Adrenal gland (tissue), 12 donors: ENCODE results near the gene LETMD1. TPM values are rescaled to one million over a fixed set of nuclear protein-coding genes. Genes with fewer than 3 reads are reported as not detected.

Experiments
- DNase-seq, 7 donors: peaks; one replicate each; pipeline ENCODE4 v3.0.0-alpha.2; 2019 to 2020
- H3K27ac ChIP-seq, 5 donors: fragments of 200-600 bp; sonication (generic) in 4 of 5; 1 replicate in 3 of 5; 2 replicates in 2 of 5; pipeline versions ENCODE4 v1.5.1 to v1.8.0; 2016 to 2020; ENCODE audit warnings: mild to moderate bottlenecking in 1 of 5
- H3K27me3 ChIP-seq: fragments of 200-600 bp; 2 replicates; pipeline ENCODE4 v1.8.0; 2021
- H3K36me3 ChIP-seq, 2 donors: fragments of 200-600 bp; replicated peaks in 1 of 2; 1 replicate in 1 of 2; 2 replicates in 1 of 2; pipeline versions ENCODE4 v1.5.1 to v1.8.0; 2018 to 2022
- H3K4me1 ChIP-seq, 2 donors: fragments of 200-600 bp; replicated peaks in 1 of 2; 1 replicate in 1 of 2; 2 replicates in 1 of 2; pipeline versions ENCODE4 v1.5.1 to v1.8.0; 2018 to 2021
- H3K4me3 ChIP-seq, 4 donors: fragments of 200-600 bp; sonication (generic) in 3 of 4; one replicate each; pipeline ENCODE4 v1.5.1; 2016 to 2018
- H3K9me3 ChIP-seq, 3 donors: fragments of 200-600 bp; sonication (generic) in 1 of 3; replicated peaks in 1 of 3; 1 replicate in 2 of 3; 2 replicates in 1 of 3; pipeline versions ENCODE4 v1.5.1 to v1.8.0; 2016 to 2021
- POLR2A ChIP-seq, 2 donors: fragments of 450-650 bp; IDR thresholded peaks; one replicate each; pipeline ENCODE4 v1.6.1; 2017; ENCODE audit warnings: antibody characterized with exemption in 2 of 2, mild to moderate bottlenecking in 2 of 2, moderate library complexity in 1 of 2
- WGBS, 4 donors: extraction: QIAGEN DNeasy Blood & Tissue Kit in 2 of 4; methylation state at CpG; one replicate each; pipeline versions ENCODE4 v1.1.5 to v1.1.7; 2013 to 2017; 5-methylcytosine and 5-hydroxymethylcytosine counted together
- intact Hi-C, 2 donors: fragments of 100-400 bp; cut with DNase I; formaldehyde crosslinking; loops; one replicate each; pipeline versions ENCODE4 v1.14.1 to v1.15.0; 2022 to 2023
- polyA plus RNA-seq, 3 donors: library from polyadenylated mRNA; stranded (reverse); fragments of 200-250 nt in 2 of 3; fragments of 350-450 nt in 1 of 3; fragmentation: Illumina TruSeq in 1 of 3; extraction: RNeasy Lipid Tissue Mini Kit (QIAGEN cat#74804) in 1 of 3; gene quantifications; one replicate each; pipeline ENCODE4 v1.2.3, GENCODE V29; 2013 to 2014
- total RNA-seq, 9 donors: library from RNA; depleted of rRNA in 4 of 9; stranded (reverse); fragments of >200 nt in 4 of 9; fragments of 120-200 nt in 1 of 9; fragmentation: NEBNext Ultra II Directional in 1 of 9; extraction: Animal tissue kit (Norgen Biotek cat#: 25700) in 1 of 9; gene quantifications; one replicate each; pipeline versions ENCODE4 v1.1.0 to v1.2.4, GENCODE V29; 2013 to 2023
- TF ChIP-seq, protein P1 (sequence below), 6 experiments: fragments of 450-650 bp in 4 of 6; fragments of 200-600 bp in 2 of 6; sonication (generic) in 1 of 6; IDR thresholded peaks; 1 replicate in 5 of 6; 2 replicates in 1 of 6; pipeline versions ENCODE4 v1.5.1 to v1.8.0; 2016 to 2021; ENCODE audit warnings: antibody characterized with exemption in 6 of 6, mild to moderate bottlenecking in 2 of 6, moderate library complexity in 1 of 6
- donor health status: healthy with polysubstance abuse.
- donor health status: Bipolar disorder and iron deficiency.
- donor health status: DM: yes; HTN: yes; CAD: no.
- donor health status: DM: no; HTN: no; CAD: no.
- donor health status: DM: no; HTN: no; CAD: no.
- donor health status: DM: yes; HTN: yes; CAD: no.

Gene LETMD1
- total and polyA plus RNA-seq, 12 donors: 37.7 to 122 (median 73.2) TPM

GRCh38 chr12:51028813-51029150 is 19.3 kb upstream of the LETMD1 start:
- no peak overlapping the region for H3K4me3 ChIP-seq
- H3K36me3 ChIP-seq: no peaks in the 10 kb centered on the region
- intact Hi-C loops: no loop called here
- H3K27ac ChIP-seq: no peak overlapping the region
- no peak for DNase-seq
- H3K4me1 ChIP-seq: peaks cover 5% of the 10 kb centered on the region in 2 donors
- no peak for TF ChIP-seq POLR2A (IDR thresholded peaks at IDR 0.05)
- TF ChIP-seq, protein P1, sequence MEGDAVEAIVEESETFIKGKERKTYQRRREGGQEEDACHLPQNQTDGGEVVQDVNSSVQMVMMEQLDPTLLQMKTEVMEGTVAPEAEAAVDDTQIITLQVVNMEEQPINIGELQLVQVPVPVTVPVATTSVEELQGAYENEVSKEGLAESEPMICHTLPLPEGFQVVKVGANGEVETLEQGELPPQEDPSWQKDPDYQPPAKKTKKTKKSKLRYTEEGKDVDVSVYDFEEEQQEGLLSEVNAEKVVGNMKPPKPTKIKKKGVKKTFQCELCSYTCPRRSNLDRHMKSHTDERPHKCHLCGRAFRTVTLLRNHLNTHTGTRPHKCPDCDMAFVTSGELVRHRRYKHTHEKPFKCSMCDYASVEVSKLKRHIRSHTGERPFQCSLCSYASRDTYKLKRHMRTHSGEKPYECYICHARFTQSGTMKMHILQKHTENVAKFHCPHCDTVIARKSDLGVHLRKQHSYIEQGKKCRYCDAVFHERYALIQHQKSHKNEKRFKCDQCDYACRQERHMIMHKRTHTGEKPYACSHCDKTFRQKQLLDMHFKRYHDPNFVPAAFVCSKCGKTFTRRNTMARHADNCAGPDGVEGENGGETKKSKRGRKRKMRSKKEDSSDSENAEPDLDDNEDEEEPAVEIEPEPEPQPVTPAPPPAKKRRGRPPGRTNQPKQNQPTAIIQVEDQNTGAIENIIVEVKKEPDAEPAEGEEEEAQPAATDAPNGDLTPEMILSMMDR (IDR thresholded peaks at IDR 0.05): no peak
- WGBS, 4 donors: 54 to 75% (median 64%) methylated on average over 5 of the region's 5 CpGs
- no peaks in the 10 kb centered on the region for H3K27me3 ChIP-seq
- no peaks in the 10 kb centered on the region for H3K9me3 ChIP-seq

DNA sequence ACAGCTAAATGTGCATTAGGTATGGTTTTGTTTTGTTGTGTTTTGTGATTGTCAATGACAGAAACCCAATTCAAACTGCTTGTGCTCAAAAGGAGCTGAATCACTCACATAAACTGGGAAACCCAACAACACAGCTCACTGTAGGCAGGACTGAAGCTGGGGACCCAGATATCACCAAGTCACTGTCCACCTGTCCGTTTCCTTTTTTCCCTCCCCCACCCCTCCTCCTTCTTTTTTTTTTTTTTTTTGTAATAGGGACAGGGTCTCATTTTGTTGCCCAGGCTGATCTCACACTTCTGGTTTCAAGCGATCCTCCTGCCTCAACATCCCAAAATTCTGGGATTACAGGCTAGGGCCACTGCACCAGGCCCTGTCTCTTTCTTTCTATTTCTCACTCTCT is 15.1 kb upstream of the LETMD1 start:
- H3K36me3 ChIP-seq: no peaks in the 10 kb centered on the region
- TF ChIP-seq POLR2A (IDR thresholded peaks at IDR 0.05): no peak
- TF ChIP-seq, protein P1 (IDR thresholded peaks at IDR 0.05): no peak
- no peak overlapping the region for H3K4me3 ChIP-seq
- no peaks in the 10 kb centered on the region for H3K4me1 ChIP-seq
- no peaks in the 10 kb centered on the region for H3K27me3 ChIP-seq
- 68 to 90% (median 76%) methylated on average over 2 of the region's 2 CpGs for WGBS, 4 donors
- DNase-seq: no peak
- H3K27ac ChIP-seq: no peak overlapping the region
- no peaks in the 10 kb centered on the region for H3K9me3 ChIP-seq
- intact Hi-C loops: no loop called here

DNA sequence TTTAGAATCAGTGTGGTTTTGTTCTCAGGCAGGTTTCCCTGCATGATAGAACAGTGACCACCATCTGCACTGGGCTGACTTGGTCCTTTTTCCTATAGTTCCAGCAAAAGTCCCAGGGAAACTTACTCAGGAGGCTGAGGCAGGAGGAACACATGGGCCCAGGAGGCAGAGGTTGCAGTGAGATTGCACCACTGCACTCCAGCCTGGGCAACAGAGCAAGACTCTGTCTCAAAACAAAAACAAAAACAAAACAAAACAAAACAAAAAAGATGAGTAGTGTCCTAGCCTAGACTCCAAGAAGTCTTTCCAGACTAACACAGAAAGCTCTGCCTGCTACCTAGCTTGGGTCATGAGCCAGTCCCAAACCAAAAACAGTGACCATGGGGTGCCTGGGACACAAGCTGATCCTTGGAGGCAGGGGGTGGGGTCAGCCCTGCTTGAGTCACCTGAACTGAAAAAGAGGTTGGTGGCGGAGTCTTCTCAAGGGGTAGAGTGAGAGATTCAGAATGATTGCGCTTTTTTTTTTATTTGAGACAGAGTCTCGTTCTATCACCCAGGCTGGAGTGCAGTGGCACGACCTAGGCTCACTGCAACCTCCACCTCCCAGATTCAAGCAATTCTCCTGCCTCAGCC is 14.6 kb upstream of the LETMD1 start:
- H3K4me1 ChIP-seq: no peaks in the 10 kb centered on the region
- H3K27me3 ChIP-seq: no peaks in the 10 kb centered on the region
- H3K9me3 ChIP-seq: no peaks in the 10 kb centered on the region
- intact Hi-C loops: no loop called here
- 88 to 95% (median 92%) methylated on average over 4 of the region's 4 CpGs for WGBS, 4 donors
- TF ChIP-seq, protein P1 (IDR thresholded peaks at IDR 0.05): no peak
- TF ChIP-seq POLR2A (IDR thresholded peaks at IDR 0.05): no peak
- H3K4me3 ChIP-seq: no peak overlapping the region
- no peaks in the 10 kb centered on the region for H3K36me3 ChIP-seq
- DNase-seq: no peak
- H3K27ac ChIP-seq: no peak overlapping the region

DNA sequence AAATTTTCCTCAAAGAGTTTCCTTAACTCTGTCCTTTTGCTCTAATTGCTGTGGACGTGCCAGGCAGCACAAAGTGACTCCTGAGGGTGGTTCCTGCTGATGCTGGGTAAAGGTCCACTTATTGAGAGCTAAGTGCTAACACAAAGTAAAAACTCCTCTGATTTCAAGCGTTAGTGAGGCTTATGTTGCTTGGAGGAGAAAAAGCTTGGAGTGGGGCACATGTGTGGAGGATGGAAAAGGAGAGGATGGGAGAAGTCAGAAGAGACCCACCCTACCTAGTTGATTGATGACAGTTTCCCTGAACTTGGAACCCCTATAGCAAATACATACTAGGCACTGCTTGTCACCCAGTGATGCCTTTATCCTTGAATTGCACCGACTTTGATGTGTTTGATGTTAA is 11.8 kb upstream of the LETMD1 start:
- Histone ChIP-seq H3K9me3 (no peaks in the 10 kb centered on the region), H3K4me3 (no peak overlapping the region), H3K36me3 (no peaks in the 10 kb centered on the region), H3K27ac (no peak overlapping the region), H3K27me3 (no peaks in the 10 kb centered on the region), H3K4me1 (no peaks in the 10 kb centered on the region)
- 73 to 75% (median 74%) methylated on average over 3 of the region's 3 CpGs for WGBS, 4 donors
- intact Hi-C loops: no loop called here
- DNase-seq: no peak
- TF ChIP-seq POLR2A (IDR thresholded peaks at IDR 0.05): no peak
- TF ChIP-seq, protein P1 (IDR thresholded peaks at IDR 0.05): no peak
